Suprapubic skin (tissue), 3 donors: ENCODE data around the gene NUP107.

ENCODE experiments used
- EP300 ChIP-seq: sonication (generic); formaldehyde crosslinking; IDR thresholded peaks from one replicate; pipeline ENCODE4 v1.6.1; 2017; ENCODE audit warnings: antibody characterized with exemption
- TF ChIP-seq, protein P1 (sequence below), 2 donors: fragments of 200-600 bp in 1 of 2; fragments of 450-650 bp in 1 of 2; sonication (generic) in 1 of 2; IDR thresholded peaks; one replicate each; pipeline ENCODE4 v1.5.1; 2016 to 2019; ENCODE audit warnings: antibody characterized with exemption in 2 of 2, mild to moderate bottlenecking in 1 of 2, moderate library complexity in 1 of 2

DNA sequence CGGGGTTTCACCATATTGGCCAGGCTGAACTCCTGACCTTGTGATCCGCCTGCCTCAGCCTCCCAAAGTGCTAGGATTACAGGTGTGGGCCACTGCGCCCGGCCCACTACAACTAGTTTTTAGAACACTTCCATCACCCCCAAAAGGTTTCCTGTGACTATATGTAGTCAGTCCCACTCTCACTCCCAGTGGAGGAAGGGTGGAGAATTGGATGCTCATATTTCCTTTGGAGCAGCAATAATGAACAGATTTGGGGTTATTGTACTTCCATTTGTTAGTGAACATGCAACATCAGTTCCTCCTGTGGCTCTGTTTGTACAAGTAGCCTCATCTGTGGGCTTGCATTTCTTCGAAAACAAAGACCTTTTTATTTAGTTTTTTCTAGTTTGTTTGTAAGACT, 40.3 kb upstream of the NUP107 start:
- TF ChIP-seq, protein P1, sequence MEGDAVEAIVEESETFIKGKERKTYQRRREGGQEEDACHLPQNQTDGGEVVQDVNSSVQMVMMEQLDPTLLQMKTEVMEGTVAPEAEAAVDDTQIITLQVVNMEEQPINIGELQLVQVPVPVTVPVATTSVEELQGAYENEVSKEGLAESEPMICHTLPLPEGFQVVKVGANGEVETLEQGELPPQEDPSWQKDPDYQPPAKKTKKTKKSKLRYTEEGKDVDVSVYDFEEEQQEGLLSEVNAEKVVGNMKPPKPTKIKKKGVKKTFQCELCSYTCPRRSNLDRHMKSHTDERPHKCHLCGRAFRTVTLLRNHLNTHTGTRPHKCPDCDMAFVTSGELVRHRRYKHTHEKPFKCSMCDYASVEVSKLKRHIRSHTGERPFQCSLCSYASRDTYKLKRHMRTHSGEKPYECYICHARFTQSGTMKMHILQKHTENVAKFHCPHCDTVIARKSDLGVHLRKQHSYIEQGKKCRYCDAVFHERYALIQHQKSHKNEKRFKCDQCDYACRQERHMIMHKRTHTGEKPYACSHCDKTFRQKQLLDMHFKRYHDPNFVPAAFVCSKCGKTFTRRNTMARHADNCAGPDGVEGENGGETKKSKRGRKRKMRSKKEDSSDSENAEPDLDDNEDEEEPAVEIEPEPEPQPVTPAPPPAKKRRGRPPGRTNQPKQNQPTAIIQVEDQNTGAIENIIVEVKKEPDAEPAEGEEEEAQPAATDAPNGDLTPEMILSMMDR (IDR thresholded peaks at IDR 0.05) = no peak
- TF ChIP-seq EP300 = no peak
